ENCODE results near the gene CYGB.

- TF ChIP-seq SMC3 (IDR thresholded peaks at IDR 0.05; ENCODE audit: low read depth, low read length) (no peak), CTCF (IDR thresholded peaks at IDR 0.05) (no peak), RCOR1 (IDR thresholded peaks at IDR 0.05; ENCODE audit: low read length) (no peak), CHD2 (IDR thresholded peaks at IDR 0.05; ENCODE audit: low read length, partially characterized antibody) (no peak), TAF1 (IDR thresholded peaks at IDR 0.05; ENCODE audit: borderline replicate concordance, low read depth, low read length) (no peak), POLR2AphosphoS5 (IDR thresholded peaks at IDR 0.05; ENCODE audit: low read depth, low read length) (no peak; the same call in 1 of the 2 replicates), SIN3A (IDR thresholded peaks at IDR 0.05; ENCODE audit: borderline replicate concordance, low read depth, low read length) (no peak), NFIC (IDR thresholded peaks at IDR 0.05; ENCODE audit: borderline replicate concordance) (no peak), IRF3 (IDR thresholded peaks at IDR 0.05; ENCODE audit: low read depth, low read length) (no peak), USF2 (IDR thresholded peaks at IDR 0.05; ENCODE audit: borderline replicate concordance, low read depth, low read length) (no peak)
Measured at GRCh38 chr17:76567634-76568432, 30.3 kb upstream of the CYGB start.

All from SK-N-SH (cell line).